Stimulated activated CD4-positive, alpha-beta T cell treated with anti-CD3 and anti-CD28 coated beads, Interleukin-2, amount 100 ng/mL, for 24 hours (primary cell): Measurements from ENCODE around the gene CDKN2B.

ENCODE experiments used
- DNase-seq, 2 donors: peaks; one replicate each; pipeline ENCODE4 v3.0.0-alpha.2; 2020

The CDKN2B gene

GRCh38 chr9:21993893-21994555, 15.1 kb downstream of the CDKN2B start, which contains the start of gene CDKN2A:
CDKN2A (minus strand) TSS chr9:21994392.
- peak; percentile 42 to 56 for DNase-seq

GRCh38 chr9:21993007-21993406, 16.1 kb downstream of the CDKN2B start:
- DNase-seq: no peak

DNA sequence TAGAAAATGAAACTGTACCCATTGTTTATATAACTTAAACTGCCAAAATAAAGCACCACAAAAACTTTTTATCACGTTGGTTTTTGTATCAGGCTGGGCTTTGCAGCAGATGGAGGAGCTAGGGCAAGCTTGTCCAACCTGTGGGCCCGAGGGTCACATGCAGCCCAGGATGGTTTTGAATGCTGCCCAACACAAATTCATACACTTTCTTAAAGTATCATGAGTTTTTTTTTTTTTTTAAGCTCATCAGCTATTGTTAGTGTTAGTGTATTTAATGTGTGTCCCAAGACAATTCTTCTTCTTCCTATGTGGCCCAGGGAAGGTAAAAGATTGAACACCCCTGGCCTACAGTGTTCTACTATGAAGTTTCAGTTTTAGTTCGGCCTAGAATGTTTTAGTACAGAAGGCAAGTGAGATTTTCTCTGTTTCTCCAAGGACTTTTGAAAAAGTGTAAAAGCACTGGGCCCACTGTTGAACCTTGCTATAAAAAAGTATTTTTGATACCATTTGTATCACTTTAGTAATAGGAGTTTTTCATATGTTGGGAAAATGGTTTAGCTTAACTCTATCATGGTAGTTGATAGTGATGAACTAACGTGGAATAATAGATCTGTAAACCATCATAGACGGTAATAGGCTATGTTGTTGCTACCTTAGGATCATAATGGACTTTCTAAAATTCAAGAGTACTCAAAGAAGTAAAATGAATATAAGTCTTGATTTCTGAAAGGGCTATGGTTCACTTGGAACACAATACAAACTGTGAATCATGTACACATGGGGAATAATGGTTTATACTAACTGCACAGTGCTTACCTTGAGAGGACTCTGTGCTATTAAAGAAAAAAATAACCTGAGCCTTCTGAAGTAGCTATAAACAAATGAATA, 17.8 kb downstream of the CDKN2B start:
- DNase-seq: no peak

- peak in 1 of 2 donors; percentile 0 for DNase-seq
These were observed 19.5 kb downstream of the CDKN2B start for GRCh38 chr9:21989440-21990189.

DNA sequence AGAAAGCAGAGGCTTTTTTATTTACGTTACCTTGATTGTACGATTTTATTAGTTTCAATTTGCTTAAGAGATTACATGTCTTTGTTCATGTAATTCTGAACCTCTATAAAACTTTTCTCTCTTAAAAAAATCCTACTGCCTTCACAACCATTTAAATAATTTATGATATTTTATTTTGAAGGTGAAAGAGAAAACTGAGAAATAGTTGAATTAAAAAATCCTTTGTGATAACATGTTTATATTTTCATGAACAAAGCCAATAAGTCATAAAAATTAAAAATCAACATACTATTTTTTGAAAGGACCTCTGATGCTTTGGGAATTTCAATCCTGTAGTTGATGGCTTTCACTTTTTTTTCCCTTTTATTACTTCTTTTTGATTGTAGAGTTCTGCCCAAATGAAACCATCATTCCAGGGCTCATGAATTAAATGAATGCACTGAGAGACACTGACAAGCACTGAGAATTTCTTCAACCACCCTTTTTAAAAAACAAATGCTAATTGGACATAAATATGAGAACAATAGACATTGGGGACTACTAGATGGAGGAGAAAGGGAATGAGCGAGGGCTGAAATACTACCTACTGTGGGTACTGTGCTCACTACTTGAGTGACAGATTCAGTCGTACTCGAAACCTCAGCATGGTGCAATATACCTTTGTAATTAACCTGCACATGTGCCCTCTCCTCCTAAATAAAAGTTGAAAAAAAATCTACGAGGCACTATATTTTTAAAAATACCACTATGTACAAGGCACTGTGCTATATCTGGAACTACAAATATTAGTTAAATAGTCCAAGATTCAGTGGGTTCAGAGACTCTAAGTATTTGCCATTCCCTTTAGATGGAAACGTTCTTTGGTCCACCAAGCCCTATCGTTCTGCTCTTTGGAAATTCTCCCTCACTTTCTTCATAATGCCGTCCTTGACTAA, 20.8 kb downstream of the CDKN2B start:
- no peak for DNase-seq

- DNase-seq: no peak
These were observed 23.0 kb downstream of the CDKN2B start for GRCh38 chr9:21985964-21986667.

DNA sequence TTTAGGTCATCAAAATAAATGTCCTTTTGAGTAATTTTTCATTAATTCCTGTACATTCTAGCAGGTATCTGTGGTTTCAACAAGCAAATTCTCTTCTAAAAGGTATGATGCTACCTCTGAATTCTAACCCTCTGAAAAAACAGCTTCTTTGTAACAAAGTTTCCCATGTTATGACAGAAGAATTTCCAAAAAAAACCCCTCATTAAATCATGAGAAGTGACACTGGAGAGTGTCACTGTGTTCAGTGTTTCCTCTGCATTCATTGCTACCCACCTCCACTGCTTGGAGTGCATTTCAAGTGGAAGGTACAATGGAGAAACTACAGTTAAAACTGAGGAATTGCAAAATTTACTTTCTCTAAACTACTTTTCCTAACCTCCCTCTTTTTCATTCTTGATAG, 25.0 kb downstream of the CDKN2B start:
- no peak for DNase-seq

DNA sequence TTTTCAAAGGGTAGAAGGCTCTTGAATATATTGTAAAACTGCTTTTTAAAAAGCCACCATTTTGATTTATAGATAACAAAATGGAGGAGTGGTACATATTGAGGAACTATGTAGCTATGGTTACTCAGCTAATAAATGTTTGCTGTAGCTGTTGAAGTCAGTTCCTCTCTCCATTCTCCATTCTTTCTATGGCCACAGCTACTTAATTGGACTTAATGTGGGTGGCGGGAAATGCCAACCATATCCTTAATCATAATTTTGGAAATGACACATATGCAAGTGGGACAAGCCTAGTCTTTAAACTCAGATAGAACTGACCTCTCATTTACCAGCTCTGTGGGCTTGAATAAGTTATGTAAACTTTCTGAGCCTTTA, 25.6 kb downstream of the CDKN2B start:
- no peak for DNase-seq

GRCh38 chr9:21982861-21983560, 26.1 kb downstream of the CDKN2B start:
- no peak for DNase-seq

DNA sequence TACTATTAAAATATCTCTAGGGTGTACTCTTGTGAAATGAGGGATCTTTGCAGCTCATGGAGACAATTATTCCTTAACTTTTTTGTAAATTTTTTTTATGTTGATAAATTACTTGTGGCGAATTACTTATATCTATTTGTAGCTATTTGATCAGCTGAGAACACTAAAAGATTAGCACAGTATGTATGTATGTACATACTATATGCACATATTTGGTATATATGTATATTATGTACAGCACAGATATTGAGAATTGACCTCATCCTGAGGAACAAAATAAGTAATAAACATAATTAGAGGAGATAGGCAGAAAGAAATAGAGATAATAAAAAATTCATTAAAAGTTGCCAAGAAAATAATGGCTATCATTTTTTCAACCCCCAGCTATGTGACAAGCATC, 26.7 kb downstream of the CDKN2B start:
- no peak for DNase-seq

- no peak for DNase-seq
These were observed 32.7 kb downstream of the CDKN2B start for GRCh38 chr9:21976334-21976875.

GRCh38 chr9:21974722-21975409, 34.2 kb downstream of the CDKN2B start:
- peak; percentile 48 to 64 for DNase-seq

- DNase-seq: no peak
These were observed 34.8 kb downstream of the CDKN2B start for GRCh38 chr9:21974343-21974721.

GRCh38 chr9:21972361-21972760, 36.7 kb downstream of the CDKN2B start:
- no peak for DNase-seq

DNA sequence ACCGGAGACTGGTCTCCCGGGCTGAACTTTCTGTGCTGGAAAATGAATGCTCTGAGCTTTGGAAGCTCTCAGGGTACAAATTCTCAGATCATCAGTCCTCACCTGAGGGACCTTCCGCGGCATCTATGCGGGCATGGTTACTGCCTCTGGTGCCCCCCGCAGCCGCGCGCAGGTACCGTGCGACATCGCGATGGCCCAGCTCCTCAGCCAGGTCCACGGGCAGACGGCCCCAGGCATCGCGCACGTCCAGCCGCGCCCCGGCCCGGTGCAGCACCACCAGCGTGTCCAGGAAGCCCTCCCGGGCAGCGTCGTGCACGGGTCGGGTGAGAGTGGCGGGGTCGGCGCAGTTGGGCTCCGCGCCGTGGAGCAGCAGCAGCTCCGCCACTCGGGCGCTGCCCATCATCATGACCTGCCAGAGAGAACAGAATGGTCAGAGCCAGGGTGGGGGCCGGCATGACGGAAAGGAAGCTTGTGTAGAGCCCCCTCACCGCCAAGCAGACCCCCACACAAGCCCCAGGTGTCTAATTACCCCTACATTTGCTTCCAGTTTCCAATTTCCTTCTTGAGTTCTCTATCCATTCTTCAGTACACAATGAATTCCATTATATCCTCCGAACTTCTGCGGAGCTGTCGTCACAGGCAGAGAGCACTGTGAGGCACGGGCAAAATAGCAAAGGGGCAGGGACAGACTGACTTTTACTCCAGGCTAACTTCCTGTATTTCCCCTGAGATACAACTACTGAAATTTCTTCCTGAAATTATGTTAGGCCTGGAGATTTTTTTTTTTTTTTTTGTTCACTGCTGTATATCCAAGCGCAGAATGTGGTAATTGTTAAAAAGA, 38.1 kb downstream of the CDKN2B start:
- peak in 1 of 2 donors; percentile 3 for DNase-seq

- no peak for DNase-seq
These were observed 38.9 kb downstream of the CDKN2B start for GRCh38 chr9:21969951-21970799.

DNA sequence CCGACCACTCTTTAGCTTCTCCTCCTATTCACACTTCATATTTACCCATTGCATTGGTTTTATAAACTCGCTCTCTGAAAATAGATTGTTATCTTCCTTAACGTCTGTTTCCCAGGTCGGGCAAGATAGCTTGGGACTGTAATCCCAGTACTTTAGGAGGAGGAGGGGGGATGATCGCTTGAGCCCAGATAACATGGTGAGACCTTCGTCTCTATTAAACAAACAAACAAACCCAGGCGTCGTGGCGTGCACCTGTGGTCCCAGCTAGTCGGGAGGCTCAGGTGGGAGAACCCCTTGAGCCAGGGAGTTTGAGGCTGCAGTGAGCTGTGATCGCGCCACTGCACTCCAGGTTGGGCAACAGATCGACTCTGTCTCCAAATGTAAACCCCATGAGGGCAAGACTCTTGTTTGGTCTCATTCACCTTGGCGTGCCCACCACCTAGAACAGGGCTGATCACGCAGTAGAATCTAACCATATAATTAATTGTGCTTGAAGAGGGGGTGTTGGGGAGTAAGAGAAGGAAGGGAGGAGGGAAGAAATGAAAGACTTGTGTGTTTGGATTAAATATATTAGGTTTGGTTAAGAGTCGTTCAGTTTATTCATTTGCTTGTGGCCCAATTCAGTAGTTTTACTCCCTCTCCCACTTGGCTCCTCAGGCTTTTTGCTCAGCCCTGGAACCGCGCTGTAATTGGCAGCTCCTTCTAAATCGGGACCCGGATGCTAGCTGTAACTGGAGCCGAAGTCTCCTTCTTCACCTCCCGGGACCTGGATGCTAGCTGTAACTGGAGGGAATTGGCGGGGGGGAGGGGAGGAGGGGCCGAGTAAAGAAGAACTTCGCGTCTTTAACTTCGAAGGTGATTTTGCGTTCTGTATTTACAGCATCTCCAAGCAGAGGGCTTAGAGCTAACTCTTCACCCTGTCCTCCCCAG, 39.8 kb downstream of the CDKN2B start:
- no peak for DNase-seq
